Keratinocyte (primary cell): ENCODE data around the gene NME7. TPM values are rescaled to one million over a fixed set of nuclear protein-coding genes. Genes with fewer than 3 reads are reported as not detected.

ENCODE experiments used
- DNase-seq: peaks from one replicate; pipeline ENCODE4 v3.0.0-alpha.2; 2011; ENCODE audit warnings: low read depth, missing footprints, low spot score
- FAIRE-seq: peaks from 2 replicates; lab custom pipeline; 2011; peaks lifted over from hg19 to GRCh38; lab: Jason Lieb, UNC
- H2AFZ ChIP-seq: 2 replicates; pipeline ENCODE4 v1.6.0; 2012; ENCODE audit warnings: low read length, control low read depth, inconsistent platforms; ENCODE audit not compliant: control insufficient read depth
- H3K27ac ChIP-seq: 2 replicates; pipeline ENCODE4 v1.5.1; 2011; ENCODE audit warnings: low read length; ENCODE audit not compliant: control insufficient read depth, insufficient read depth
- H3K27me3 ChIP-seq: 3 replicates; pipeline ENCODE4 v1.6.0; 2011; ENCODE audit warnings: low read length; ENCODE audit not compliant: control insufficient read depth, insufficient read depth; ENCODE audit errors: extremely low read depth
- H3K36me3 ChIP-seq, 2 experiments: 2 replicates in 1 of 2; 3 replicates in 1 of 2; pipeline ENCODE4 v1.5.1; 2011; ENCODE audit warnings: low read length in 2 of 2, mild to moderate bottlenecking in 1 of 2; ENCODE audit not compliant: control insufficient read depth in 2 of 2, insufficient read depth in 2 of 2; ENCODE audit errors: extremely low read depth in 1 of 2
- H3K4me1 ChIP-seq: 3 replicates; pipeline ENCODE4 v1.5.1; 2011; ENCODE audit warnings: low read length; ENCODE audit not compliant: control insufficient read depth, insufficient read depth; ENCODE audit errors: extremely low read depth
- H3K4me2 ChIP-seq: 3 replicates; pipeline ENCODE4 v1.6.0; 2011; ENCODE audit warnings: low read depth, low read length; ENCODE audit not compliant: control insufficient read depth, insufficient read depth; ENCODE audit errors: extremely low read depth
- H3K4me3 ChIP-seq, 3 experiments: fragments of 200-600 bp in 1 of 3; sonication (generic) in 1 of 3; 2 replicates in 2 of 3; 3 replicates in 1 of 3; pipeline ENCODE4 v1.5.1; 2011 to 2016; ENCODE audit warnings: low read length in 3 of 3, mild to moderate bottlenecking in 3 of 3, control low read depth in 2 of 3, inconsistent platforms in 1 of 3, low read depth in 1 of 3, mixed read lengths in 1 of 3, mixed run types in 1 of 3, moderate library complexity in 1 of 3; ENCODE audit not compliant: control insufficient read depth in 2 of 3, insufficient read depth in 2 of 3; ENCODE audit errors: extremely low read depth in 1 of 3
- H3K79me2 ChIP-seq: 2 replicates; pipeline ENCODE4 v1.6.0; 2012; ENCODE audit warnings: low read length; ENCODE audit not compliant: control insufficient read depth, insufficient read depth
- H3K9ac ChIP-seq: 3 replicates; pipeline ENCODE4 v1.6.0; 2011; ENCODE audit warnings: low read length; ENCODE audit not compliant: control insufficient read depth, insufficient read depth; ENCODE audit errors: extremely low read depth
- H3K9me1 ChIP-seq: 3 replicates; pipeline ENCODE4 v1.6.0; 2011; ENCODE audit warnings: low read length; ENCODE audit not compliant: control insufficient read depth, insufficient read depth; ENCODE audit errors: extremely low read depth
- H3K9me3 ChIP-seq: 2 replicates; pipeline ENCODE4 v1.5.1; 2012; ENCODE audit warnings: low read depth, low read length; ENCODE audit not compliant: control insufficient read depth
- H4K20me1 ChIP-seq: 3 replicates; pipeline ENCODE4 v1.6.0; 2011; ENCODE audit warnings: low read length; ENCODE audit not compliant: control insufficient read depth, insufficient read depth; ENCODE audit errors: extremely low read depth
- CTCF ChIP-seq, 3 experiments: IDR thresholded peaks in 1 of 3; conservative IDR thresholded peaks in 1 of 3; optimal IDR thresholded peaks in 1 of 3; 2 replicates in 2 of 3; 3 replicates in 1 of 3; pipeline versions ENCODE3 to v1.5.1; 2011; ENCODE audit warnings: low read length in 3 of 3, mild to moderate bottlenecking in 3 of 3, moderate library complexity in 2 of 3, control low read depth in 1 of 3, inconsistent platforms in 1 of 3; ENCODE audit not compliant: insufficient read depth in 2 of 3; ENCODE audit errors: extremely low read depth in 1 of 3
- EZH2 ChIP-seq: IDR thresholded peaks from one replicate; pipeline ENCODE4 v1.6.1; 2012; ENCODE audit warnings: inconsistent platforms, mild to moderate bottlenecking, low read length, moderate library complexity
- dilution Hi-C: fragments of 300-500 bp; cut with MboI; formaldehyde crosslinking; loops from one replicate; pipeline ENCODE4 v1.7.0; 2020; ENCODE audit warnings: low sequenced_read_pairs; ENCODE audit not compliant: extremely low pct_ligation_motif_present
- polyA plus RNA-seq, 5 experiments: library from polyadenylated mRNA; depleted of rRNA in 3 of 5; stranded (reverse) in 3 of 5; stranded (forward) in 1 of 5; unstranded in 1 of 5; fragments of >200 nt; gene quantifications; 1 replicate in 1 of 5; 2 replicates in 3 of 5; 3 replicates in 1 of 5; pipeline versions ENCODE4 v1.2.1 to v1.2.3, GENCODE V29; 2011 to 2012; ENCODE audit warnings: missing spikeins in 2 of 5, low read depth in 1 of 5, low replicate concordance in 1 of 5

The NME7 gene
- polyA plus RNA-seq, 1 donor (not counting 4 experiments of a cell fraction or from before 2014, with no cell fraction given): 52.9 TPM

DNA sequence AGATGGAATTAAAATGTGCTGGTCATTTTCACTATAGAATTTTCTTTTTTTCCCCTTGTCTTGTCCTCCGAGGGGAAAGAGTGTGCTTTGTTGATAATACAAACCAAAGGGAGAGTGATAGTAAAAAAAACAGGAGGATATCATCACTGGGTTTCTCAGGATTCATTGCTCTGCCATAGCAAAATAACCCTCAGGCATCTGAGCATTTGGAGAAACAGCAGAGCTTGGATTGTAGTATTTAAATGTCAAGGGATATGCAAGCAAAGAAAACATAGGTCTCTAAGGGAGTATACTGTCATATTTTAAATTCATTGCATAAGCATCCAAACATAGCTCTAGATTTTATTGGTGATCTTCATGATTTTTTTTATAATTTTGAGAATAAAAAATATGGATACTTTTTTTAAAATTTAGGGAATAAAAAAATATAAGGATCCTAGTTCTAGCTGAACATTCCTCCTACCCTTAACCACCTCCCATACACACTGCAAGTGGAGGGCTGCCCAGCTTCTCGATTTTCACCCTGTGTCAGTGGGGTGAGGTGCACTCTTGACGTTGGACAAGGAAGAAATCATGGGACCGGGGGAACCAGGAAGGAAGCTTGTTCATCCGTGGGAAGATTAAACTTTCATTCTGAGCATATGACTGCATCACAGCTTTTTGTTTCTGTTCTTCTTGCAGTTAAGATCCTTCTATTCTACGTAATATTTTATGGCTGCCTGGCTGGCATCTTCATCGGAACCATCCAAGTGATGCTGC lies 256.7 kb downstream of the NME7 start:
- no peak for TF ChIP-seq CTCF (optimal IDR thresholded peaks at IDR 0.05 in 1 of 3, IDR thresholded peaks at IDR 0.05 in 1 of 3, conservative IDR thresholded peaks at IDR 0.05 in 1 of 3; ENCODE audit: extremely low read depth in 1 of 3, insufficient read depth in 2 of 3, low read length in 3 of 3)
- no peak for TF ChIP-seq EZH2
- no peak for FAIRE-seq
- H3K27ac ChIP-seq: peak overlapping the region; percentile 9
- no peaks in the 10 kb centered on the region for H3K9me3 ChIP-seq
- H3K36me3 ChIP-seq: peaks cover 0 to 4% of the 10 kb centered on the region in 2 experiments
- H2AFZ ChIP-seq: no peak overlapping the region
- peaks cover 52% of the 10 kb centered on the region for H3K79me2 ChIP-seq
- no peaks in the 10 kb centered on the region for H3K9me1 ChIP-seq
- no peaks in the 10 kb centered on the region for H3K27me3 ChIP-seq
- DNase-seq: no peak
- peaks cover 62% of the 10 kb centered on the region for H3K4me1 ChIP-seq
- no peak overlapping the region for H3K4me3 ChIP-seq
- dilution Hi-C loops: no loop called here
- H4K20me1 ChIP-seq: no peaks in the 10 kb centered on the region
- peak overlapping the region; percentile 74 for H3K4me2 ChIP-seq
- no peak overlapping the region for H3K9ac ChIP-seq

GRCh38 chr1:169110236-169110635 lies 257.4 kb downstream of the NME7 start:
- Histone ChIP-seq H3K9ac (peak overlapping the region; percentile 82), H3K79me2 (peaks cover 52% of the 10 kb centered on the region), H3K27me3 (peaks cover 5% of the 10 kb centered on the region), H3K4me2 (peak overlapping the region; percentile 74), H2AFZ (no peak overlapping the region), H3K9me3 (no peaks in the 10 kb centered on the region), H3K4me1 (peaks cover 57% of the 10 kb centered on the region), H4K20me1 (no peaks in the 10 kb centered on the region), H3K4me3 (peak overlapping the region in 2 of 3 experiments; percentile 8 to 34), H3K27ac (peak overlapping the region; percentile 73), H3K36me3 (peaks cover 0 to 4% of the 10 kb centered on the region in 2 experiments), H3K9me1 (no peaks in the 10 kb centered on the region)
- TF ChIP-seq EZH2: no peak
- TF ChIP-seq CTCF (optimal IDR thresholded peaks at IDR 0.05 in 1 of 3, IDR thresholded peaks at IDR 0.05 in 1 of 3, conservative IDR thresholded peaks at IDR 0.05 in 1 of 3; ENCODE audit: extremely low read depth in 1 of 3, insufficient read depth in 2 of 3, low read length in 3 of 3): no peak
- dilution Hi-C loops: no loop called here
- no peak for DNase-seq
- no peak for FAIRE-seq
